Endothelial cell of umbilical vein (primary cell): ENCODE data around the gene TOLLIP.

Source experiments
- TF ChIP-seq, protein P1 (sequence below), 2 donors: IDR thresholded peaks; 1 replicate in 1 of 2; 2 replicates in 1 of 2; pipeline ENCODE4 v1.5.1; 2011; ENCODE audit warnings: low read length in 2 of 2, mild to moderate bottlenecking in 2 of 2, moderate library complexity in 2 of 2, control low read depth in 1 of 2, inconsistent platforms in 1 of 2, low read depth in 1 of 2; ENCODE audit not compliant: insufficient read depth in 1 of 2; ENCODE audit errors: extremely low read depth in 1 of 2
- TF ChIP-seq, protein P2 (sequence below): IDR thresholded peaks from 2 replicates; pipeline ENCODE4 v1.6.1; 2011; ENCODE audit not compliant: insufficient read depth, insufficient read length

DNA sequence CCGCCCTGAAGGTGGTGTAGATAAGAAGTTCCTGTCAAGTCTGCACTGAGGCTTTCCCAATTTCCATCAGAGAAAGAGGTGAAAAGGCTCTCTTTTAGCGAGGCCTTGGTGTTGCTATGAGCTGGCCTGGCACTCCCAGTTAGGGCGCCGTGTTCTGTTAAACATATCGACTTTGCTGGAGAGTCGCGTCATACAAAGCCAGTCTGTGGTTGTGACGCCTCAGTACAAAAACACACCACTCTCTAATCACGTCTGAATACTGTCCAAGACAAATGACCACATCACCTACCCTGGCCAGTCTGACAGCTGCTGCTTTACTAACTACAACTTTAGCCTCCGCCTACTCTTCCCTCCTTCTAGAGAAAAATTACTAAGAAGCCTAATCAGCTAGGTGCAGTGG lies 8.0 kb upstream of the TOLLIP start:
- TF ChIP-seq, protein P1, sequence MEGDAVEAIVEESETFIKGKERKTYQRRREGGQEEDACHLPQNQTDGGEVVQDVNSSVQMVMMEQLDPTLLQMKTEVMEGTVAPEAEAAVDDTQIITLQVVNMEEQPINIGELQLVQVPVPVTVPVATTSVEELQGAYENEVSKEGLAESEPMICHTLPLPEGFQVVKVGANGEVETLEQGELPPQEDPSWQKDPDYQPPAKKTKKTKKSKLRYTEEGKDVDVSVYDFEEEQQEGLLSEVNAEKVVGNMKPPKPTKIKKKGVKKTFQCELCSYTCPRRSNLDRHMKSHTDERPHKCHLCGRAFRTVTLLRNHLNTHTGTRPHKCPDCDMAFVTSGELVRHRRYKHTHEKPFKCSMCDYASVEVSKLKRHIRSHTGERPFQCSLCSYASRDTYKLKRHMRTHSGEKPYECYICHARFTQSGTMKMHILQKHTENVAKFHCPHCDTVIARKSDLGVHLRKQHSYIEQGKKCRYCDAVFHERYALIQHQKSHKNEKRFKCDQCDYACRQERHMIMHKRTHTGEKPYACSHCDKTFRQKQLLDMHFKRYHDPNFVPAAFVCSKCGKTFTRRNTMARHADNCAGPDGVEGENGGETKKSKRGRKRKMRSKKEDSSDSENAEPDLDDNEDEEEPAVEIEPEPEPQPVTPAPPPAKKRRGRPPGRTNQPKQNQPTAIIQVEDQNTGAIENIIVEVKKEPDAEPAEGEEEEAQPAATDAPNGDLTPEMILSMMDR (IDR thresholded peaks at IDR 0.05; ENCODE audit: extremely low read depth in 1 of 2, insufficient read depth in 1 of 2, low read depth in 1 of 2, low read length in 2 of 2), result no peak
- TF ChIP-seq, protein P2, sequence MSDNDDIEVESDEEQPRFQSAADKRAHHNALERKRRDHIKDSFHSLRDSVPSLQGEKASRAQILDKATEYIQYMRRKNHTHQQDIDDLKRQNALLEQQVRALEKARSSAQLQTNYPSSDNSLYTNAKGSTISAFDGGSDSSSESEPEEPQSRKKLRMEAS, result no peak
